Testis (tissue), 3 donors: ENCODE measurements around the gene LYPD6. TPM values are rescaled to one million over a fixed set of nuclear protein-coding genes. Genes with fewer than 3 reads are reported as not detected.

Source experiments
- DNase-seq: peaks from one replicate; pipeline ENCODE4 v3.0.0-alpha.2; 2019
- H3K27ac ChIP-seq, 2 donors: fragments of 200-600 bp; sonication (generic); one replicate each; pipeline ENCODE4 v1.5.1; 2019
- H3K27me3 ChIP-seq: fragments of 200-600 bp; sonication (generic); one replicate; pipeline ENCODE4 v1.5.1; 2019
- H3K36me3 ChIP-seq: fragments of 200-600 bp; sonication (generic); one replicate; pipeline ENCODE4 v1.5.1; 2017; ENCODE audit warnings: low read depth; ENCODE audit errors: missing control alignments
- H3K4me1 ChIP-seq: fragments of 200-600 bp; sonication (generic); one replicate; pipeline ENCODE4 v1.5.1; 2019
- H3K4me3 ChIP-seq, 2 donors: fragments of 200-600 bp; sonication (generic); one replicate each; pipeline ENCODE4 v1.5.1; 2017 to 2019
- H3K9me3 ChIP-seq: fragments of 200-600 bp; sonication (generic); one replicate; pipeline ENCODE4 v1.5.1; 2017
- CTCF ChIP-seq, 3 experiments: fragments of 450-650 bp in 2 of 3; fragments of 200-600 bp in 1 of 3; sonication (generic) in 1 of 3; IDR thresholded peaks; one replicate each; pipeline ENCODE4 v1.5.1; 2016 to 2019; ENCODE audit warnings: antibody characterized with exemption in 3 of 3, mild to moderate bottlenecking in 2 of 3, moderate library complexity in 1 of 3
- POLR2A ChIP-seq: fragments of 450-650 bp; IDR thresholded peaks from one replicate; pipeline ENCODE4 v1.6.1; 2017; ENCODE audit warnings: antibody characterized with exemption, mild to moderate bottlenecking, moderate library complexity
- WGBS, 2 donors: methylation state at CpG; one replicate each; pipeline ENCODE4 v1.1.5; 2018; 5-methylcytosine and 5-hydroxymethylcytosine counted together
- intact Hi-C: fragments of 100-400 bp; cut with DNase I; formaldehyde crosslinking; loops from one replicate; pipeline ENCODE4 v1.15.1; 2023; ENCODE audit warnings: low total_unique reads
- polyA plus RNA-seq: library from polyadenylated mRNA; stranded (reverse); fragments of 350-450 nt; fragmentation: Illumina TruSeq; extraction: RNeasy Lipid Tissue Mini Kit (QIAGEN cat#74804); gene quantifications from one replicate; pipeline ENCODE4 v1.2.3, GENCODE V29; 2014; ENCODE audit warnings: low read depth, low replicate concordance; ENCODE audit not compliant: insufficient read depth
- total RNA-seq, 2 donors: library from RNA; depleted of rRNA; stranded (reverse); fragments of >200 nt; gene quantifications; one replicate each; pipeline ENCODE4 v1.2.3, GENCODE V29; 2016

LYPD6 gene
- total and polyA plus RNA-seq, 3 donors from 2014 or later: 6.8 to 10.2 (median 6.9) TPM

- DNase-seq: no peak
- H3K36me3 ChIP-seq: no peaks in the 10 kb centered on the region
- no peaks in the 10 kb centered on the region for H3K9me3 ChIP-seq
- TF ChIP-seq POLR2A: no peak
- TF ChIP-seq CTCF (IDR thresholded peaks at IDR 0.05): no peak
- H3K4me1 ChIP-seq: no peaks in the 10 kb centered on the region
- intact Hi-C loops: no loop called here
- H3K27me3 ChIP-seq: no peaks in the 10 kb centered on the region
- WGBS, 2 donors: 79 to 84% methylated on average over 3 of the region's 3 CpGs
- H3K27ac ChIP-seq: no peak overlapping the region
- no peak overlapping the region for H3K4me3 ChIP-seq
Measured at GRCh38 chr2:149438330-149438960, 108.1 kb downstream of the LYPD6 start.

- 64 to 69% methylated on average over 3 of the region's 3 CpGs for WGBS, 2 donors
- no peak for TF ChIP-seq CTCF (IDR thresholded peaks at IDR 0.05)
- Histone ChIP-seq H3K4me3 (no peak overlapping the region), H3K27me3 (no peaks in the 10 kb centered on the region), H3K4me1 (no peaks in the 10 kb centered on the region), H3K36me3 (no peaks in the 10 kb centered on the region), H3K27ac (no peak overlapping the region), H3K9me3 (no peaks in the 10 kb centered on the region)
- intact Hi-C loops: no loop called here
- DNase-seq: no peak
Measured at GRCh38 chr2:149441255-149441654, 110.9 kb downstream of the LYPD6 start.

GRCh38 chr2:149442346-149442745 is 112.0 kb downstream of the LYPD6 start:
- H3K27me3 ChIP-seq: no peaks in the 10 kb centered on the region
- intact Hi-C loops: no loop called here
- TF ChIP-seq POLR2A: no peak
- no peak for TF ChIP-seq CTCF (IDR thresholded peaks at IDR 0.05)
- H3K36me3 ChIP-seq: no peaks in the 10 kb centered on the region
- no peak overlapping the region for H3K27ac ChIP-seq
- no peak for DNase-seq
- H3K9me3 ChIP-seq: no peaks in the 10 kb centered on the region
- 61 to 75% methylated on average over 4 of the region's 4 CpGs for WGBS, 2 donors
- no peak overlapping the region for H3K4me3 ChIP-seq
- H3K4me1 ChIP-seq: no peaks in the 10 kb centered on the region

GRCh38 chr2:149443150-149443549 is 112.8 kb downstream of the LYPD6 start:
- intact Hi-C loops: no loop called here
- H3K4me3 ChIP-seq: no peak overlapping the region
- 74 to 81% methylated on average over 2 of the region's 2 CpGs for WGBS, 2 donors
- H3K36me3 ChIP-seq: no peaks in the 10 kb centered on the region
- H3K27me3 ChIP-seq: no peaks in the 10 kb centered on the region
- H3K9me3 ChIP-seq: no peaks in the 10 kb centered on the region
- DNase-seq: no peak
- no peaks in the 10 kb centered on the region for H3K4me1 ChIP-seq
- TF ChIP-seq CTCF (IDR thresholded peaks at IDR 0.05): no peak
- no peak for TF ChIP-seq POLR2A
- no peak overlapping the region for H3K27ac ChIP-seq

GRCh38 chr2:149446748-149447147 is 116.4 kb downstream of the LYPD6 start:
- Histone ChIP-seq H3K36me3 (no peaks in the 10 kb centered on the region), H3K9me3 (no peaks in the 10 kb centered on the region), H3K4me3 (no peak overlapping the region), H3K27me3 (no peaks in the 10 kb centered on the region), H3K4me1 (no peaks in the 10 kb centered on the region), H3K27ac (no peak overlapping the region)
- intact Hi-C loops: no loop called here
- TF ChIP-seq POLR2A: no peak
- TF ChIP-seq CTCF (IDR thresholded peaks at IDR 0.05): no peak
- WGBS, 2 donors: 94% methylated on average over 3 of the region's 3 CpGs
- no peak for DNase-seq
